Choroid plexus epithelial cell (primary cell): ENCODE data around the gene DGKI.
A peak's percentile ranks its signal among the peaks of the same experiment; 100 is the strongest.

ENCODE experiments used
- DNase-seq: peaks from one replicate; pipeline ENCODE4 v3.0.0-alpha.2; 2010; ENCODE audit warnings: low read depth
- H3K4me3 ChIP-seq: 2 replicates; pipeline ENCODE4 v1.5.1; 2011; ENCODE audit warnings: low read depth, mild to moderate bottlenecking, control low read depth, low read length, moderate library complexity
- TF ChIP-seq, protein P1 (sequence below): conservative IDR thresholded peaks from 2 replicates; pipeline ENCODE4 v1.5.1; 2011; ENCODE audit warnings: low read depth, mild to moderate bottlenecking, control low read depth, inconsistent platforms, low read length, moderate library complexity

DGKI gene

DNA sequence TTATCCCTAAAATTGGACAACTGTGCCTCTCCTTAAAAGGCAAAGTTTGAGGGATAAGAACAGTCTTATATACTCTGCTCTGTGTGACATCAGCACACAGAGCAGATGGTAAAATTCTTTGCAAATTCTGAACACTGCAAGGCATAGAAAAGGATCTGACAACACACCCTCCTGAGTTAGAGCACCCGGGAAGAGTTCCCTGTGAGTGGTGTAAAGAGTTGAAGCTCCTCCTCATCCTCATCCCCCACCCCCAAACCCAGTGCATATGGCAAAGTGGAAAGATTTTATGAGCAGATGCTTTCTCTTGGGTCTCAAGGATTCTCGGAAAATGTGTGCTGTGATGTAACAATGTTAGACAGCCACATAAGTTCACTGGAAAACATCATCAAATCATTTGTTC, 40.0 kb upstream of the DGKI start:
- TF ChIP-seq, protein P1, sequence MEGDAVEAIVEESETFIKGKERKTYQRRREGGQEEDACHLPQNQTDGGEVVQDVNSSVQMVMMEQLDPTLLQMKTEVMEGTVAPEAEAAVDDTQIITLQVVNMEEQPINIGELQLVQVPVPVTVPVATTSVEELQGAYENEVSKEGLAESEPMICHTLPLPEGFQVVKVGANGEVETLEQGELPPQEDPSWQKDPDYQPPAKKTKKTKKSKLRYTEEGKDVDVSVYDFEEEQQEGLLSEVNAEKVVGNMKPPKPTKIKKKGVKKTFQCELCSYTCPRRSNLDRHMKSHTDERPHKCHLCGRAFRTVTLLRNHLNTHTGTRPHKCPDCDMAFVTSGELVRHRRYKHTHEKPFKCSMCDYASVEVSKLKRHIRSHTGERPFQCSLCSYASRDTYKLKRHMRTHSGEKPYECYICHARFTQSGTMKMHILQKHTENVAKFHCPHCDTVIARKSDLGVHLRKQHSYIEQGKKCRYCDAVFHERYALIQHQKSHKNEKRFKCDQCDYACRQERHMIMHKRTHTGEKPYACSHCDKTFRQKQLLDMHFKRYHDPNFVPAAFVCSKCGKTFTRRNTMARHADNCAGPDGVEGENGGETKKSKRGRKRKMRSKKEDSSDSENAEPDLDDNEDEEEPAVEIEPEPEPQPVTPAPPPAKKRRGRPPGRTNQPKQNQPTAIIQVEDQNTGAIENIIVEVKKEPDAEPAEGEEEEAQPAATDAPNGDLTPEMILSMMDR = no peak
- no peak overlapping the region for H3K4me3 ChIP-seq
- DNase-seq = no peak

DNA sequence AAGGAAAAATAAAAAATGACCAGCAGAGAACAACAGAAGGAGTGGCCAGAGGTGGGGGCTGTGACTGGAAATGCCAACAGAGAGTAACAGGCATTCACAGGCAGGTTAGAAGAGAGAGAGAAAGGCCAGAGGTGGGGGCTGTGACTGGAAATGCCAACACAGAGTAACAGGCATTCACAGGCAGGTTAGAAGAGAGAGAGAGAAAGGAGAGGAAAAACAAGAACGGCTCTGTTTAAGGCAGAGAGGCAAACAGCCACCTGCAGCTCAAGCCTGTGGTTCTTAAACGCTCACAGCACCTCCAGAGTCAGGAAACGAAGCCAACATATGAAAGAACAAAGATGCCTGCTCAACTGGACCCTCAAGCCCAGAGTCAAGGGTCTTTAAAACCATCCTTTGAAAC, 39.5 kb upstream of the DGKI start:
- no peak overlapping the region for H3K4me3 ChIP-seq
- TF ChIP-seq, protein P1 = no peak
- no peak for DNase-seq

- no peak overlapping the region for H3K4me3 ChIP-seq
- TF ChIP-seq, protein P1 = no peak
- DNase-seq = no peak
Observed at GRCh38 chr7:137885678-137886077, 38.9 kb upstream of the DGKI start.

GRCh38 chr7:137882806-137883205, 36.0 kb upstream of the DGKI start:
- TF ChIP-seq, protein P1 = no peak
- no peak overlapping the region for H3K4me3 ChIP-seq
- no peak for DNase-seq

- H3K4me3 ChIP-seq = no peak overlapping the region
- TF ChIP-seq, protein P1 = no peak
- DNase-seq = peak; percentile 98
Observed at GRCh38 chr7:137882261-137882668, 35.5 kb upstream of the DGKI start.

DNA sequence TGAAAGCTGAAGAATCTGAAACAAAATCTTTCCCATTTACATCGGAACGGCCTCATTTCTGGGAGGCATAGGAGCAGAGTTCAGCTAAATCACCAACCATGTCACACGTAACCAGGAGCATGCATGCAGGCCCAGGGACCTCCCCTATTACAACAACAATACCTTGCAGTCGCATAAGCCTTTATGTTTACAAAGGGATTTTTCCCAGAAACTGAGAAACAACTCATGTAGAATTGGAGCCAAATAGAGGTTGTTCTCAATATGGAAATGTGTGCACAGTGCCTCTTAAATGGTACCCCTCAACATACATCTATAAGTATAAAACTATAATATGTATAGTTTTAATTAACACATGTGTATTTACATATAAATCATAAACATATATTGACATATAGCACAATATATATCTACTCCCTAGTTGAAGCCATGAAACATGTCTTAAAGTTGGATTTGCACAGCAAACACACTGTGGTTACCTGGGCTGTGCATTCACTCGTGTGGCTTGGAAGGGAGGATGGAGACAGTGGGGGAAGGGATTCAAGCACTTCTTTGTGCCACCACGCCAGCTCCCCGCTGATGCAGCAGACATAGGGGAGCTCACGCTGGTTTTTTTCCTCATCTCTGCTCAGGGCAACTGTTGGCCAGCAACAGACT, 35.0 kb upstream of the DGKI start:
- DNase-seq = no peak
- TF ChIP-seq, protein P1 = no peak
- no peak overlapping the region for H3K4me3 ChIP-seq

DNA sequence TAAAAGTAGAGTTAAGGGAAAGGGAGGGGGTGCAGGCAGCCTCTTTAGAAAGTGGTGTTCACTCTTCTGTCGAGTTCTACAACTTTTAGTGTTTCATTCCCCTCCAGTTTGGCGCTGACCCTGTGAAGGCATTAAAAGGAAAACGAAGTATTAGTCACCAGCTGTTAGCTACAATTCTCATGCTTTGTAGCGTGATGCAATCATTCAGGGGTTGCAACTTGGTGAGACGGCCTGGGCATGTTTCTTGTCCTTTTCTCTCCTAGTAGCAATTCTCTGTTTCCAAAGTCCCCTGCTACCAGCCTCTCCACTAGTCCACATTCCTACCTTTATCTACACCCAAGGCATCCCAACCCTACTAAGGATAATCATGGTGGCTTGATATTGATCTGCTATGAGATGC, 33.7 kb upstream of the DGKI start:
- TF ChIP-seq, protein P1 = no peak
- peak; percentile 94 for DNase-seq
- H3K4me3 ChIP-seq = no peak overlapping the region
